Stomach (tissue), 4 donors: Measurements from ENCODE around the gene TEKTIP1.
"Not testable (repeated sequence)": the region's sequence is repeated elsewhere in the genome, so short reads cannot be mapped to it uniquely, and the experiment has no call there.

Source experiments
- POLR2A ChIP-seq, 4 donors: fragments of 450-650 bp; IDR thresholded peaks; one replicate each; pipeline ENCODE4 v1.6.1; 2016; ENCODE audit warnings: antibody characterized with exemption in 4 of 4, control low read depth in 2 of 4, mild to moderate bottlenecking in 1 of 4, moderate library complexity in 1 of 4
- TF ChIP-seq, protein P1 (sequence below), 7 experiments: fragments of 450-650 bp in 4 of 7; fragments of 200-600 bp in 3 of 7; sonication (generic) in 3 of 7; IDR thresholded peaks; one replicate each; pipeline ENCODE4 v1.5.1; 2016 to 2019; ENCODE audit warnings: antibody characterized with exemption in 7 of 7, control low read depth in 2 of 7, mild to moderate bottlenecking in 1 of 7

DNA sequence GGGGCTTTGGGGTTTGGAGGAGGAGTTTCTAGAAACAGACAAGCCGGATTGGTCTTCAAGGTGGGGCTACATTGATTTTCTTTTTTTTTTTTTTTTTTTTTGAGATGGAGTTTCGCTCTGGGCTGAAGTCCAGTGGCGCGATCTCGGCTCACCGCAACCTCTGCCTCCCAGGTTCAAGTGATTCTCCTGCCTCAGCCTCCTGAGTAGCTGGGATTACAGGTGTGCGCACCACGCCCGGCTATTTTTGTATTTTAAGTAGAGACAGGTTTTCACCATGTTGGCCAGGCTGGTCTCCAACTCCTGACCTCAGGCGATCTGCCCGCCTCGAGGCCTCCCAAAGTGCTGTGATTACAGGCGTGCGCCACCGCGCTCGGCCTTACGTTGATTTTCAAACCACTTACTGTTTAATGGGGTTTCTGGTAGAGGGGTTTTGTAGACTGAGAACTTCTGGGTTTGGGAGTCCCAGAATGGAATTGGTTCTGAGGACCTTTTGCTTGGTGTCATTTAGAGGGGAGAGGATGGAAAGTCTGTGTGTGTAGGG, 30.8 kb upstream of the TEKTIP1 start:
- not testable (repeated sequence) for TF ChIP-seq POLR2A (IDR thresholded peaks at IDR 0.05)
- TF ChIP-seq, protein P1, sequence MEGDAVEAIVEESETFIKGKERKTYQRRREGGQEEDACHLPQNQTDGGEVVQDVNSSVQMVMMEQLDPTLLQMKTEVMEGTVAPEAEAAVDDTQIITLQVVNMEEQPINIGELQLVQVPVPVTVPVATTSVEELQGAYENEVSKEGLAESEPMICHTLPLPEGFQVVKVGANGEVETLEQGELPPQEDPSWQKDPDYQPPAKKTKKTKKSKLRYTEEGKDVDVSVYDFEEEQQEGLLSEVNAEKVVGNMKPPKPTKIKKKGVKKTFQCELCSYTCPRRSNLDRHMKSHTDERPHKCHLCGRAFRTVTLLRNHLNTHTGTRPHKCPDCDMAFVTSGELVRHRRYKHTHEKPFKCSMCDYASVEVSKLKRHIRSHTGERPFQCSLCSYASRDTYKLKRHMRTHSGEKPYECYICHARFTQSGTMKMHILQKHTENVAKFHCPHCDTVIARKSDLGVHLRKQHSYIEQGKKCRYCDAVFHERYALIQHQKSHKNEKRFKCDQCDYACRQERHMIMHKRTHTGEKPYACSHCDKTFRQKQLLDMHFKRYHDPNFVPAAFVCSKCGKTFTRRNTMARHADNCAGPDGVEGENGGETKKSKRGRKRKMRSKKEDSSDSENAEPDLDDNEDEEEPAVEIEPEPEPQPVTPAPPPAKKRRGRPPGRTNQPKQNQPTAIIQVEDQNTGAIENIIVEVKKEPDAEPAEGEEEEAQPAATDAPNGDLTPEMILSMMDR (IDR thresholded peaks at IDR 0.05), result not testable (repeated sequence)
